K562 (cell line): ENCODE measurements around the gene PDK1. TPM values are rescaled to one million over a fixed set of nuclear protein-coding genes. Genes with fewer than 3 reads are reported as not detected.
A peak's percentile ranks its signal among the peaks of the same experiment; 100 is the strongest.

Experiments used
- CHAMP1 ChIP-seq: fragments of 450-650 bp; IDR thresholded peaks from 2 replicates; pipeline ENCODE4 v1.6.1; 2016; ENCODE audit warnings: mild to moderate bottlenecking
- FOXP1 ChIP-seq: sonication (generic); formaldehyde crosslinking; IDR thresholded peaks from 2 replicates; pipeline ENCODE4 v1.8.0; 2022; ENCODE audit warnings: mild to moderate bottlenecking, missing genetic modification reagents
- LEF1 ChIP-seq: fragments of 450-650 bp; IDR thresholded peaks from 2 replicates; pipeline ENCODE4 v1.6.1; 2016; ENCODE audit warnings: mild to moderate bottlenecking
- MTF1 ChIP-seq: fragments of 250-450 bp; sonication (Bioruptor Pico); IDR thresholded peaks from 2 replicates; pipeline ENCODE4 v1.9.0; 2021; ENCODE audit warnings: moderate library complexity, mild to moderate bottlenecking, inconsistent platforms, borderline replicate concordance
- NR2C1 ChIP-seq, 2 experiments: fragments of 450-650 bp; IDR thresholded peaks; 2 replicates each; pipeline ENCODE4 v1.6.1; 2017; ENCODE audit warnings: mild to moderate bottlenecking in 2 of 2, antibody characterized with exemption in 1 of 2, inconsistent platforms in 1 of 2, missing compliant biosample characterization in 1 of 2, missing genetic modification characterization in 1 of 2
- PCBP1 ChIP-seq: fragments of 200-400 bp; formaldehyde crosslinking; IDR thresholded peaks from 2 replicates; pipeline ENCODE4 v1.6.1; 2018; ENCODE audit warnings: mild to moderate bottlenecking, low read depth, low read length; ENCODE audit not compliant: poor library complexity, severe bottlenecking
- SIN3A ChIP-seq, 2 experiments: fragments of 150-350 bp in 1 of 2; IDR thresholded peaks; 2 replicates each; pipeline ENCODE4 v1.6.1; 2011 to 2016; ENCODE audit warnings: borderline replicate concordance in 2 of 2, low read depth in 2 of 2, low read length in 2 of 2, mild to moderate bottlenecking in 2 of 2, moderate library complexity in 2 of 2; ENCODE audit not compliant: control insufficient read depth in 1 of 2
- SMAD1 ChIP-seq: fragments of 150-350 bp; IDR thresholded peaks from 2 replicates; pipeline ENCODE4 v1.6.1; 2014; ENCODE audit warnings: low read length, low read depth; ENCODE audit not compliant: partially characterized antibody
- ZFP36 ChIP-seq: fragments of 150-350 bp; IDR thresholded peaks from 2 replicates; pipeline ENCODE4 v1.6.1; 2018; ENCODE audit warnings: low read length, low read depth; ENCODE audit not compliant: partially characterized antibody
- ZNF586 ChIP-seq: fragments of 450-650 bp; formaldehyde crosslinking; conservative IDR thresholded peaks from 2 replicates; pipeline ENCODE4 v1.4.0; 2020; ENCODE audit warnings: mild to moderate bottlenecking, moderate library complexity
- ZNF639 ChIP-seq, 2 experiments: fragments of 200-800 bp in 1 of 2; sonication (Bioruptor generic) in 1 of 2; sonication (generic) in 1 of 2; formaldehyde crosslinking in 1 of 2; IDR thresholded peaks in 1 of 2; conservative IDR thresholded peaks in 1 of 2; 2 replicates each; pipeline versions ENCODE4 v1.5.0 to v1.6.1; 2016 to 2020; ENCODE audit warnings: missing compliant biosample characterization in 1 of 2, missing genetic modification characterization in 1 of 2, missing genetic modification reagents in 1 of 2
- polyA plus RNA-seq, 8 experiments: library from polyadenylated mRNA; depleted of rRNA in 4 of 8; stranded (reverse) in 5 of 8; unstranded in 3 of 8; fragments of >200 nt; fragmentation: Nextera tagmentation in 2 of 8; fragmentation: Illumina TruSeq in 1 of 8; extraction: Ambion mirVana in 2 of 8; extraction: Trizol in 1 of 8; gene quantifications; 2 replicates each; pipeline versions ENCODE4 v1.2.1 to v1.2.3, GENCODE V29; 2011 to 2014; ENCODE audit warnings: inconsistent platforms in 1 of 8, missing spikeins in 1 of 8
- total RNA-seq, 7 experiments: library from RNA; depleted of rRNA in 6 of 7; stranded (reverse); fragments of >200 nt in 6 of 7; fragmentation: Illumina TruSeq in 2 of 7; extraction: Trizol in 2 of 7; gene quantifications; 2 replicates each; pipeline versions ENCODE4 v1.2.1 to v1.2.3, GENCODE V29; 2011 to 2021; ENCODE audit warnings: low replicate concordance in 1 of 7
- TF ChIP-seq, protein P1 (sequence below): fragments of 250-450 bp; sonication (Bioruptor Pico); IDR thresholded peaks from 2 replicates; pipeline ENCODE4 v1.5.1; 2021; ENCODE audit warnings: mild to moderate bottlenecking
- TF ChIP-seq, protein P2 (sequence below): fragments of 450-650 bp; IDR thresholded peaks from 2 replicates; pipeline ENCODE4 v1.6.1; 2017; ENCODE audit warnings: antibody characterized with exemption, mild to moderate bottlenecking

The PDK1 gene
- total and polyA plus RNA-seq, 9 of the 15 experiments (the other 6 are each of a cell fraction or from before 2014, with no cell fraction given): 3.5 to 176 (median 13.9) TPM

GRCh38 chr2:172555522-172556283 is at the start of gene PDK1 (continued):
- TF ChIP-seq, protein P1, sequence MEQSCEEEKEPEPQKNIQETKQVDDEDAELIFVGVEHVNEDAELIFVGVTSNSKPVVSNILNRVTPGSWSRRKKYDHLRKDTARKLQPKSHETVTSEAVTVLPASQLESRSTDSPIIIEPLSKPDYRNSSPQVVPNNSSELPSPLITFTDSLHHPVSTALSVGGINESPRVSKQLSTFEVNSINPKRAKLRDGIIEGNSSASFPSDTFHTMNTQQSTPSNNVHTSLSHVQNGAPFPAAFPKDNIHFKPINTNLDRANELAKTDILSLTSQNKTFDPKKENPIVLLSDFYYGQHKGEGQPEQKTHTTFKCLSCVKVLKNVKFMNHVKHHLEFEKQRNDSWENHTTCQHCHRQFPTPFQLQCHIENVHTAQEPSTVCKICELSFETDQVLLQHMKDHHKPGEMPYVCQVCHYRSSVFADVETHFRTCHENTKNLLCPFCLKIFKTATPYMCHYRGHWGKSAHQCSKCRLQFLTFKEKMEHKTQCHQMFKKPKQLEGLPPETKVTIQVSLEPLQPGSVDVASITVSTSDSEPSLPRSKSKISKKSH (CRISPR knock-in tag): no peak
- TF ChIP-seq ZNF586 (CRISPR knock-in tag): no peak
- no peak for TF ChIP-seq PCBP1
- TF ChIP-seq SMAD1: peak; percentile 31
- TF ChIP-seq FOXP1: no peak
- no peak for TF ChIP-seq MTF1 (CRISPR knock-in tag)
- TF ChIP-seq CHAMP1: no peak
- TF ChIP-seq LEF1: no peak; the same call in 1 of the 2 replicates
- TF ChIP-seq, protein P2, sequence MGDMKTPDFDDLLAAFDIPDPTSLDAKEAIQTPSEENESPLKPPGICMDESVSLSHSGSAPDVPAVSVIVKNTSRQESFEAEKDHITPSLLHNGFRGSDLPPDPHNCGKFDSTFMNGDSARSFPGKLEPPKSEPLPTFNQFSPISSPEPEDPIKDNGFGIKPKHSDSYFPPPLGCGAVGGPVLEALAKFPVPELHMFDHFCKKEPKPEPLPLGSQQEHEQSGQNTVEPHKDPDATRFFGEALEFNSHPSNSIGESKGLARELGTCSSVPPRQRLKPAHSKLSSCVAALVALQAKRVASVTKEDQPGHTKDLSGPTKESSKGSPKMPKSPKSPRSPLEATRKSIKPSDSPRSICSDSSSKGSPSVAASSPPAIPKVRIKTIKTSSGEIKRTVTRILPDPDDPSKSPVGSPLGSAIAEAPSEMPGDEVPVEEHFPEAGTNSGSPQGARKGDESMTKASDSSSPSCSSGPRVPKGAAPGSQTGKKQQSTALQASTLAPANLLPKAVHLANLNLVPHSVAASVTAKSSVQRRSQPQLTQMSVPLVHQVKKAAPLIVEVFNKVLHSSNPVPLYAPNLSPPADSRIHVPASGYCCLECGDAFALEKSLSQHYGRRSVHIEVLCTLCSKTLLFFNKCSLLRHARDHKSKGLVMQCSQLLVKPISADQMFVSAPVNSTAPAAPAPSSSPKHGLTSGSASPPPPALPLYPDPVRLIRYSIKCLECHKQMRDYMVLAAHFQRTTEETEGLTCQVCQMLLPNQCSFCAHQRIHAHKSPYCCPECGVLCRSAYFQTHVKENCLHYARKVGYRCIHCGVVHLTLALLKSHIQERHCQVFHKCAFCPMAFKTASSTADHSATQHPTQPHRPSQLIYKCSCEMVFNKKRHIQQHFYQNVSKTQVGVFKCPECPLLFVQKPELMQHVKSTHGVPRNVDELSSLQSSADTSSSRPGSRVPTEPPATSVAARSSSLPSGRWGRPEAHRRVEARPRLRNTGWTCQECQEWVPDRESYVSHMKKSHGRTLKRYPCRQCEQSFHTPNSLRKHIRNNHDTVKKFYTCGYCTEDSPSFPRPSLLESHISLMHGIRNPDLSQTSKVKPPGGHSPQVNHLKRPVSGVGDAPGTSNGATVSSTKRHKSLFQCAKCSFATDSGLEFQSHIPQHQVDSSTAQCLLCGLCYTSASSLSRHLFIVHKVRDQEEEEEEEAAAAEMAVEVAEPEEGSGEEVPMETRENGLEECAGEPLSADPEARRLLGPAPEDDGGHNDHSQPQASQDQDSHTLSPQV: no peak; the same call in 1 of the 2 replicates
- TF ChIP-seq ZNF639 (CRISPR knock-in tag; conservative IDR thresholded peaks at IDR 0.05 in 1 of 2, IDR thresholded peaks at IDR 0.05 in 1 of 2): no peak
- no peak for TF ChIP-seq NR2C1 (IDR thresholded peaks at IDR 0.05)
- 0 out of 2 replicates have a peak, but pooled peaks have one; percentile 32 for TF ChIP-seq NR2C1 (tag; IDR thresholded peaks at IDR 0.05)
- no peak for TF ChIP-seq ZFP36
- TF ChIP-seq SIN3A (IDR thresholded peaks at IDR 0.05; ENCODE audit: borderline replicate concordance in 2 of 2, control insufficient read depth in 1 of 2, low read depth in 2 of 2, low read length in 2 of 2): peak; percentile 77 to 81; a peak in 3 of 4 replicates
